H1 (cell line): ENCODE results near the gene RAD51B.

ENCODE experiments used
- RAD21 ChIP-seq, 2 experiments: IDR thresholded peaks in 1 of 2; conservative IDR thresholded peaks in 1 of 2; 2 replicates each; pipeline ENCODE4 v1.6.1; 2011; ENCODE audit warnings: low read depth in 2 of 2, low read length in 2 of 2, improper control_type of control experiment in 1 of 2, inconsistent platforms in 1 of 2, mild to moderate bottlenecking in 1 of 2, moderate library complexity in 1 of 2
- TEAD4 ChIP-seq: IDR thresholded peaks from 2 replicates; pipeline ENCODE4 v1.6.1; 2012; ENCODE audit warnings: low read depth, low read length, inconsistent platforms, mixed read lengths
- TF ChIP-seq, protein P1 (sequence below), 3 experiments: IDR thresholded peaks; 1 replicate in 2 of 3; 2 replicates in 1 of 3; pipeline versions ENCODE4 v1.5.1 to v1.6.1; 2011; ENCODE audit warnings: low read length in 3 of 3, mild to moderate bottlenecking in 3 of 3, inconsistent platforms in 2 of 3, low read depth in 1 of 3, moderate library complexity in 1 of 3; ENCODE audit not compliant: insufficient read depth in 1 of 3; ENCODE audit errors: control extremely low read depth in 1 of 3
- TF ChIP-seq, protein P2 (sequence below): IDR thresholded peaks from 2 replicates; pipeline ENCODE4 v1.6.1; 2011; ENCODE audit warnings: low read length, improper control_type of control experiment

DNA sequence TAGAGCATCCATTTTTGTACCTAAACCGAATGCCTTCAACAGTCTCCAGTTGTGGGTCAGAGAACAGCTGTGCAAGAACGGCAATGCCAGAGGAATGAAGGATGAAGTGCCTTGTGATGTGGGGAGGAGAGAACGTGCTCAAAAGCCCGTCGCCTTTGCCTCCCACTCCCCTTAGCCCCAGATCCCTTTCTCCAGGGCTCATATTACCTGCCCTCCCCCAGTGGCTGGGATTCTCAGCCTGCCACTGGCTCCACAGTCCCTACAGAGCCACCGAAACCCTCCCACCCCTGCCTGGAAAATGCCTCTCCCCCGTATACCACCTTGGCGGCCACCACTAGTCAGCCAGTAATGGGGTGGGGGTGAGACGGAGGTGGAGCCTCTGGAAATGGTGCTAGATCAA is 814.8 kb downstream of the RAD51B start:
- TF ChIP-seq TEAD4 (no peak), RAD21 (IDR thresholded peaks at IDR 0.05 in 1 of 2, conservative IDR thresholded peaks at IDR 0.05 in 1 of 2; ENCODE audit: low read depth in 2 of 2, low read length in 2 of 2) (no peak)
- TF ChIP-seq, protein P1, sequence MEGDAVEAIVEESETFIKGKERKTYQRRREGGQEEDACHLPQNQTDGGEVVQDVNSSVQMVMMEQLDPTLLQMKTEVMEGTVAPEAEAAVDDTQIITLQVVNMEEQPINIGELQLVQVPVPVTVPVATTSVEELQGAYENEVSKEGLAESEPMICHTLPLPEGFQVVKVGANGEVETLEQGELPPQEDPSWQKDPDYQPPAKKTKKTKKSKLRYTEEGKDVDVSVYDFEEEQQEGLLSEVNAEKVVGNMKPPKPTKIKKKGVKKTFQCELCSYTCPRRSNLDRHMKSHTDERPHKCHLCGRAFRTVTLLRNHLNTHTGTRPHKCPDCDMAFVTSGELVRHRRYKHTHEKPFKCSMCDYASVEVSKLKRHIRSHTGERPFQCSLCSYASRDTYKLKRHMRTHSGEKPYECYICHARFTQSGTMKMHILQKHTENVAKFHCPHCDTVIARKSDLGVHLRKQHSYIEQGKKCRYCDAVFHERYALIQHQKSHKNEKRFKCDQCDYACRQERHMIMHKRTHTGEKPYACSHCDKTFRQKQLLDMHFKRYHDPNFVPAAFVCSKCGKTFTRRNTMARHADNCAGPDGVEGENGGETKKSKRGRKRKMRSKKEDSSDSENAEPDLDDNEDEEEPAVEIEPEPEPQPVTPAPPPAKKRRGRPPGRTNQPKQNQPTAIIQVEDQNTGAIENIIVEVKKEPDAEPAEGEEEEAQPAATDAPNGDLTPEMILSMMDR (IDR thresholded peaks at IDR 0.05; ENCODE audit: control extremely low read depth in 1 of 3, insufficient read depth in 1 of 3, low read depth in 1 of 3, low read length in 3 of 3): no peak
- TF ChIP-seq, protein P2, sequence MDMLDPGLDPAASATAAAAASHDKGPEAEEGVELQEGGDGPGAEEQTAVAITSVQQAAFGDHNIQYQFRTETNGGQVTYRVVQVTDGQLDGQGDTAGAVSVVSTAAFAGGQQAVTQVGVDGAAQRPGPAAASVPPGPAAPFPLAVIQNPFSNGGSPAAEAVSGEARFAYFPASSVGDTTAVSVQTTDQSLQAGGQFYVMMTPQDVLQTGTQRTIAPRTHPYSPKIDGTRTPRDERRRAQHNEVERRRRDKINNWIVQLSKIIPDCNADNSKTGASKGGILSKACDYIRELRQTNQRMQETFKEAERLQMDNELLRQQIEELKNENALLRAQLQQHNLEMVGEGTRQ: no peak
